HFF-Myc (cell line): ENCODE measurements around the gene GRK4.

Experiments used
- DNase-seq: peaks from one replicate; pipeline ENCODE4 v3.0.0-alpha.2; 2011; ENCODE audit warnings: low read depth; ENCODE audit errors: extremely low read depth
- H3K4me3 ChIP-seq: replicated peaks from 2 replicates; pipeline ENCODE4 v1.5.1; 2011; ENCODE audit warnings: low read depth, mild to moderate bottlenecking, control low read depth, low read length
- CTCF ChIP-seq: IDR thresholded peaks from 2 replicates; pipeline ENCODE4 v1.5.1; 2012; ENCODE audit warnings: mild to moderate bottlenecking, low read depth, low read length, control low read depth; ENCODE audit errors: missing control alignments

The GRK4 gene

GRCh38 chr4:2932321-2932950 lies 30.9 kb upstream of the GRK4 start:
- peak overlapping the region; percentile 71 for H3K4me3 ChIP-seq
- DNase-seq, result no peak
- TF ChIP-seq CTCF, result no peak

GRCh38 chr4:2932951-2933565 lies 30.3 kb upstream of the GRK4 start:
- peak overlapping the region; percentile 71 for H3K4me3 ChIP-seq
- DNase-seq, result no peak
- TF ChIP-seq CTCF, result no peak

GRCh38 chr4:2933566-2934076 lies 29.8 kb upstream of the GRK4 start:
- H3K4me3 ChIP-seq, result peak overlapping the region; percentile 71
- DNase-seq, result no peak
- TF ChIP-seq CTCF, result no peak

GRCh38 chr4:2934077-2934812 lies 29.1 kb upstream of the GRK4 start:
- peak overlapping the region; percentile 73 for H3K4me3 ChIP-seq
- no peak for TF ChIP-seq CTCF
- DNase-seq, result no peak

- peak; percentile 69 for DNase-seq
- peak overlapping the region; percentile 73 for H3K4me3 ChIP-seq
- no peak for TF ChIP-seq CTCF
Measured at GRCh38 chr4:2934813-2935761, 28.3 kb upstream of the GRK4 start.
